SKM-1 (cell line): ENCODE measurements around the gene CALCOCO1.
"Not testable (repeated sequence)": the region's sequence is repeated elsewhere in the genome, so short reads cannot be mapped to it uniquely, and the experiment has no call there.

Experiments used
- DNase-seq: peaks from one replicate; lab custom pipeline; 2025; ENCODE audit not compliant: unreplicated experiment; lab: John Stamatoyannopoulos, UW

Gene CALCOCO1

GRCh38 chr12:53735556-53735955 lies 8.3 kb upstream of the CALCOCO1 start:
- no peak for DNase-seq

- no peak for DNase-seq
Observed at GRCh38 chr12:53734425-53734824, 7.2 kb upstream of the CALCOCO1 start.

- DNase-seq, result no peak
Observed at GRCh38 chr12:53733807-53734200, 6.6 kb upstream of the CALCOCO1 start.

GRCh38 chr12:53733051-53733806 lies 6.0 kb upstream of the CALCOCO1 start:
- no peak for DNase-seq

- no peak for DNase-seq
Observed at GRCh38 chr12:53729644-53730043, 2.4 kb upstream of the CALCOCO1 start.

- DNase-seq, result no peak
Observed at GRCh38 chr12:53728206-53728605, 954 bp upstream of the CALCOCO1 start.

GRCh38 chr12:53726946-53727309 lies 324 bp downstream of the CALCOCO1 start:
- DNase-seq, result no peak

GRCh38 chr12:53726341-53726740 lies 911 bp downstream of the CALCOCO1 start:
- DNase-seq, result no peak

- DNase-seq, result no peak
Observed at GRCh38 chr12:53725824-53726223, 1.4 kb downstream of the CALCOCO1 start.

- DNase-seq, result no peak
Observed at GRCh38 chr12:53722450-53723041, 4.7 kb downstream of the CALCOCO1 start.

- no peak for DNase-seq
Observed at GRCh38 chr12:53720946-53721345, 6.3 kb downstream of the CALCOCO1 start.

GRCh38 chr12:53719649-53720048 lies 7.6 kb downstream of the CALCOCO1 start:
- no peak for DNase-seq

- not testable (repeated sequence) for DNase-seq
Observed at GRCh38 chr12:53718567-53718966, 8.7 kb downstream of the CALCOCO1 start.

- no peak for DNase-seq
Observed at GRCh38 chr12:53717319-53717718, 9.9 kb downstream of the CALCOCO1 start.

GRCh38 chr12:53714004-53714403 lies 13.2 kb downstream of the CALCOCO1 start:
- no peak for DNase-seq

- no peak for DNase-seq
Observed at GRCh38 chr12:53713516-53713915, 13.7 kb downstream of the CALCOCO1 start.

- DNase-seq, result no peak
Observed at GRCh38 chr12:53712059-53712643, 15.1 kb downstream of the CALCOCO1 start.

- no peak for DNase-seq
Observed at GRCh38 chr12:53710091-53710490, 17.2 kb downstream of the CALCOCO1 start.

GRCh38 chr12:53709671-53710070 lies 17.6 kb downstream of the CALCOCO1 start:
- no peak for DNase-seq

- no peak for DNase-seq
Observed at GRCh38 chr12:53706080-53706479, 21.2 kb downstream of the CALCOCO1 start.

- DNase-seq, result no peak
Observed at GRCh38 chr12:53703756-53704155, 23.5 kb downstream of the CALCOCO1 start.

- DNase-seq, result no peak
Observed at GRCh38 chr12:53701518-53702264, 25.6 kb downstream of the CALCOCO1 start.
